HepG2 (cell line): ENCODE measurements around the gene PHYH. TPM values are rescaled to one million over a fixed set of nuclear protein-coding genes. Genes with fewer than 3 reads are reported as not detected.

Source experiments
- CSRNP1 ChIP-seq: sonication (generic); formaldehyde crosslinking; IDR thresholded peaks from 2 replicates; pipeline ENCODE4 v1.8.1; 2023; ENCODE audit warnings: mild to moderate bottlenecking, missing genetic modification reagents
- GLI4 ChIP-seq: sonication (generic); formaldehyde crosslinking; IDR thresholded peaks from 2 replicates; pipeline ENCODE4 v1.5.1; 2020; ENCODE audit warnings: missing genetic modification reagents, mild to moderate bottlenecking, moderate library complexity, borderline replicate concordance
- GMEB1 ChIP-seq: sonication (generic); formaldehyde crosslinking; IDR thresholded peaks from 2 replicates; pipeline ENCODE4 v1.5.1; 2020; ENCODE audit warnings: missing genetic modification reagents, mild to moderate bottlenecking, borderline replicate concordance
- GMEB2 ChIP-seq: IDR thresholded peaks from 2 replicates; pipeline ENCODE4 v1.6.1; 2016; ENCODE audit warnings: missing biosample characterization, missing genetic modification reagents, low read depth
- KDM5A ChIP-seq: fragments of 200-600 bp; sonication (generic); IDR thresholded peaks from 2 replicates; pipeline ENCODE4 v1.7.0; 2018; ENCODE audit warnings: antibody characterized with exemption, mild to moderate bottlenecking, low read length, borderline replicate concordance
- MED1 ChIP-seq: sonication (generic); formaldehyde crosslinking; IDR thresholded peaks from 2 replicates; pipeline ENCODE4 v1.4.0; 2020; ENCODE audit warnings: missing genetic modification reagents
- NKX3-1 ChIP-seq: sonication (generic); formaldehyde crosslinking; IDR thresholded peaks from 2 replicates; pipeline ENCODE4 v1.5.0; 2020; ENCODE audit warnings: missing genetic modification reagents
- RBAK ChIP-seq: sonication (generic); formaldehyde crosslinking; IDR thresholded peaks from 2 replicates; pipeline ENCODE4 v1.5.1; 2020; ENCODE audit warnings: mild to moderate bottlenecking, missing genetic modification reagents
- RNF2 ChIP-seq: fragments of 450-650 bp; conservative IDR thresholded peaks from 2 replicates; pipeline ENCODE4 v1.6.1; 2016; ENCODE audit warnings: low read depth
- TBL1XR1 ChIP-seq: fragments of 150-350 bp; IDR thresholded peaks from 2 replicates; pipeline ENCODE4 v1.6.1; 2014; ENCODE audit warnings: borderline replicate concordance, low read length; ENCODE audit not compliant: partially characterized antibody
- TFAP4 ChIP-seq: sonication (generic); IDR thresholded peaks from 2 replicates; pipeline ENCODE4 v1.6.1; 2016; ENCODE audit warnings: low read depth, borderline replicate concordance
- ZBTB10 ChIP-seq: sonication (generic); formaldehyde crosslinking; IDR thresholded peaks from 2 replicates; pipeline ENCODE4 v1.4.0; 2020; ENCODE audit warnings: missing genetic modification reagents, borderline replicate concordance
- ZMYM4 ChIP-seq: sonication (generic); formaldehyde crosslinking; IDR thresholded peaks from 2 replicates; pipeline ENCODE4 v1.8.1; 2023; ENCODE audit warnings: mild to moderate bottlenecking, missing genetic modification reagents
- ZNF205 ChIP-seq: IDR thresholded peaks from 2 replicates; pipeline ENCODE4 v1.6.1; 2018; ENCODE audit warnings: missing biosample characterization, missing genetic modification reagents
- ZNF512 ChIP-seq: sonication (generic); formaldehyde crosslinking; IDR thresholded peaks from 2 replicates; pipeline ENCODE4 v1.4.0; 2020; ENCODE audit warnings: mild to moderate bottlenecking, missing genetic modification reagents
- ZNF552 ChIP-seq: sonication (generic); formaldehyde crosslinking; IDR thresholded peaks from 2 replicates; pipeline ENCODE4 v1.9.0; 2022; ENCODE audit warnings: missing genetic modification reagents, mild to moderate bottlenecking, borderline replicate concordance
- ZNF580 ChIP-seq: IDR thresholded peaks from 2 replicates; pipeline ENCODE4 v1.6.1; 2016; ENCODE audit warnings: low read depth, borderline replicate concordance
- ZNF775 ChIP-seq: sonication (generic); formaldehyde crosslinking; IDR thresholded peaks from 2 replicates; pipeline ENCODE4 v1.4.0; 2020; ENCODE audit warnings: missing genetic modification reagents, mild to moderate bottlenecking, moderate library complexity, borderline replicate concordance
- polyA plus RNA-seq, 8 experiments: library from polyadenylated mRNA; depleted of rRNA in 3 of 8; stranded (reverse) in 7 of 8; unstranded in 1 of 8; fragments of >200 nt; fragmentation: Illumina TruSeq in 4 of 8; extraction: Trizol in 4 of 8; gene quantifications; 2 replicates each; pipeline versions ENCODE4 v1.2.1 to v1.2.3, GENCODE V29; 2011 to 2016; ENCODE audit warnings: low read depth in 4 of 8, missing spikeins in 1 of 8, mixed read lengths in 1 of 8; ENCODE audit not compliant: insufficient read depth in 1 of 8
- total RNA-seq, 5 experiments: library from RNA; depleted of rRNA; stranded (reverse); fragments of >200 nt; fragmentation: Illumina TruSeq; extraction: Trizol; gene quantifications; 2 replicates each; pipeline ENCODE4 v1.2.3, GENCODE V29; 2016; ENCODE audit warnings: low read depth in 1 of 5

PHYH gene
- total and polyA plus RNA-seq, 2 of the 13 experiments (the other 11 are each of a cell fraction or from before 2014, with no cell fraction given) = 27.2 to 34.5 TPM

GRCh38 chr10:13271552-13272163 lies 28.2 kb downstream of the PHYH start (continued):
- no peak for TF ChIP-seq ZBTB10 (CRISPR knock-in tag)
- TF ChIP-seq ZNF205 = peak; percentile 44; the same call in 1 of the 2 replicates
- TF ChIP-seq KDM5A = no peak
- no peak for TF ChIP-seq ZNF552 (CRISPR knock-in tag)
- no peak; the same call in 1 of the 2 replicates for TF ChIP-seq TFAP4
- TF ChIP-seq ZNF775 (CRISPR knock-in tag) = no peak
- TF ChIP-seq TBL1XR1 = no peak
- no peak for TF ChIP-seq GLI4 (CRISPR knock-in tag)
- TF ChIP-seq GMEB2 (CRISPR knock-in tag) = no peak
- TF ChIP-seq RBAK (CRISPR knock-in tag) = no peak
- TF ChIP-seq RNF2 = no peak
- TF ChIP-seq NKX3-1 (CRISPR knock-in tag) = no peak
- TF ChIP-seq MED1 (CRISPR knock-in tag) = peak; percentile 23; the same call in 1 of the 2 replicates
- peak; percentile 71 for TF ChIP-seq ZMYM4 (CRISPR knock-in tag)
- TF ChIP-seq ZNF512 (CRISPR knock-in tag) = no peak
- TF ChIP-seq ZNF580 = no peak; the same call in 1 of the 2 replicates
- TF ChIP-seq CSRNP1 (CRISPR knock-in tag) = peak; percentile 80; the same call in 1 of the 2 replicates
- peak; percentile 63; the same call in 1 of the 2 replicates for TF ChIP-seq GMEB1
